ENCODE data around the gene CLIC1.

CLIC1 gene

GRCh38 chr6:31683591-31683990, 52.7 kb downstream of the CLIC1 start:
- in situ Hi-C loops (cut with HindIII; ENCODE audit: low sequenced_read_pairs): no loop called here

DNA sequence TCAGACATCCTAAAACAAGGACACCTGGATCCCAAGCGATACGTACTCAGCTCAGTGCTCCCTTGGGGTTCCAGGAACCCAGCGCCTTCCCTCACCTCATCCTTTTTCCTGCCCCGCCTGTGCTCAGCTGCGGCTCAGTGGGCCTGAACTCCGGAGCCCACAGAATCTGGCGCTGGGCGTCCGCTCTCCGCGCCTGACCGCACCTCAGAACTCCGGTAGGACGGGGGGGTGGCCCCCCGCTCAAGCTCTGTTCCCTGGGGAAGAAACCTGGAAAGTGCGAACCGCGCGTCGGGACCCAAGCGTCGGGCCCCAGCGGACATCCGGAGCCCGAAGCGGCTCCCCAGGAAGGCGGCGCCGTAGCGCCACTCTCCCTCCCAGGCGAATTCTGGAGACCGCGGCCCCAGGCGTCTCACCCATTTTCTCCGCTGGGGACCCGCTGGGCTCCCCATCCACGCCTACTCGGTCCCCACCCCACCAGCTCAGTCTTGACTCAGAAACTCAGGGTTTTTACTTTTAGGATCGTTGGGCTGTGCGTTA, 55.1 kb downstream of the CLIC1 start:
- in situ Hi-C loops (cut with HindIII; ENCODE audit: low sequenced_read_pairs): no loop called here
